Measurements from ENCODE around the gene FGGY.
"Not testable (repeated sequence)": the region's sequence is repeated elsewhere in the genome, so short reads cannot be mapped to it uniquely, and the experiment has no call there.

Gene FGGY

GRCh38 chr1:59494145-59494833, 197.4 kb downstream of the FGGY start:
- no peak for DNase-seq

GRCh38 chr1:59496156-59496555, 199.3 kb downstream of the FGGY start:
- DNase-seq = not testable (repeated sequence)

GRCh38 chr1:59497616-59498015, 200.7 kb downstream of the FGGY start:
- DNase-seq = no peak

- DNase-seq = no peak
Measured at GRCh38 chr1:59498640-59499039, 201.7 kb downstream of the FGGY start.

GRCh38 chr1:59499273-59499942, 202.5 kb downstream of the FGGY start:
- no peak for DNase-seq

GRCh38 chr1:59499943-59500569, 203.2 kb downstream of the FGGY start:
- no peak for DNase-seq

- no peak for DNase-seq
Measured at GRCh38 chr1:59500950-59501742, 204.3 kb downstream of the FGGY start.

GRCh38 chr1:59502009-59502691, 205.3 kb downstream of the FGGY start:
- DNase-seq = no peak

- no peak for DNase-seq
Measured at GRCh38 chr1:59504276-59504675, 207.4 kb downstream of the FGGY start.

- DNase-seq = peak; percentile 8
Measured at GRCh38 chr1:59505596-59506028, 208.7 kb downstream of the FGGY start.

GRCh38 chr1:59506952-59507351, 210.1 kb downstream of the FGGY start:
- no peak for DNase-seq

- no peak for DNase-seq
Measured at GRCh38 chr1:59509341-59509875, 212.5 kb downstream of the FGGY start.

- DNase-seq = no peak
Measured at GRCh38 chr1:59510249-59510648, 213.4 kb downstream of the FGGY start.

- DNase-seq = no peak
Measured at GRCh38 chr1:59511476-59512465, 214.9 kb downstream of the FGGY start.

GRCh38 chr1:59512702-59513101, 215.8 kb downstream of the FGGY start:
- DNase-seq = no peak

- no peak for DNase-seq
Measured at GRCh38 chr1:59514061-59514909, 217.4 kb downstream of the FGGY start.

GRCh38 chr1:59516881-59517280, 220.0 kb downstream of the FGGY start:
- DNase-seq = no peak

GRCh38 chr1:59520194-59520593, 223.3 kb downstream of the FGGY start:
- DNase-seq = no peak

GRCh38 chr1:59520827-59521418, 224.0 kb downstream of the FGGY start:
- no peak for DNase-seq

- no peak for DNase-seq
Measured at GRCh38 chr1:59521456-59521855, 224.6 kb downstream of the FGGY start.

Measured in NCI-H1105 (cell line).